ENCODE results near the gene MEGF9.

The MEGF9 gene

DNA sequence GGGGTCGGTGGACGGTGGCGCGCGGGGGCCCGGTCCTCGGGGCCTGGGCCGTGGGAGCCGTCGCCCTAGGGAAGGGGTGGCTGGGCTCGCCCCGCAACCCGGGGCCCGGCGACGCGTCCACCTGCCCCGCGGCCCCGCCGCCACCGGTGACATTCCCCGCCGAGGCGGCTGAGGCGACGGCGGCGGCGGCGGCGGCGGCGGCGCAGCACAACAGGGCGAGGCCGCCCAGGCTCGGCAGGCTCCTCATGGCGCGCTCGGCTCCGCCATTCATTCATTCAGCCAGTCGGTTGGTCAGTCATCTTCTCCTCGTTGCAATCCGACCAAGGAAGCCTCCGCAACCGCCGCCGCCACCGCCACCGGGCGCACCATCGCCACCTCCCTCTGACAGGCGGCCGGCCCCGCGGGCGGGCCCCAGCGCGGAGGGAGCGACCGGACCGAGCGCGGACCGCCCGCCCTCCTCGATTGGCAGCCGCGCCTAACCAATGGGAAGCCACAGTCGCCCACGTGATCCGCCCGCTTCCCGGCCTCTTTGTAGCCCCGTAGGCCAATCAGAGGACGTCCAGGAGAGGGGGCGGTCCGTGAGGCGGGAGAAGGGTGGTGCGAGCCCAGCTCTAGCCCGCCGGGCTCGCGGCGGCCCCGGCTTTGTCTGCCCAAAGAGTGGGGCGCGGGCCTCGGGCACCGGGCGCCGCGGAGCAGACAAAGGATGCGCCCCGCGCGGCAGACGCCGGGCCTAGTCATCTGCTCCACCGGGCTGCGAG, at the start of gene MEGF9:
Gene MEGF9, minus strand, starts transcription at position 383 of the 758 bp plus-strand sequence. Its CDS starts 112 bp downstream, at position 271.
- H3K27ac ChIP-seq = peak within 1 kb of the TSS; percentile 87
- TF ChIP-seq, protein P1, sequence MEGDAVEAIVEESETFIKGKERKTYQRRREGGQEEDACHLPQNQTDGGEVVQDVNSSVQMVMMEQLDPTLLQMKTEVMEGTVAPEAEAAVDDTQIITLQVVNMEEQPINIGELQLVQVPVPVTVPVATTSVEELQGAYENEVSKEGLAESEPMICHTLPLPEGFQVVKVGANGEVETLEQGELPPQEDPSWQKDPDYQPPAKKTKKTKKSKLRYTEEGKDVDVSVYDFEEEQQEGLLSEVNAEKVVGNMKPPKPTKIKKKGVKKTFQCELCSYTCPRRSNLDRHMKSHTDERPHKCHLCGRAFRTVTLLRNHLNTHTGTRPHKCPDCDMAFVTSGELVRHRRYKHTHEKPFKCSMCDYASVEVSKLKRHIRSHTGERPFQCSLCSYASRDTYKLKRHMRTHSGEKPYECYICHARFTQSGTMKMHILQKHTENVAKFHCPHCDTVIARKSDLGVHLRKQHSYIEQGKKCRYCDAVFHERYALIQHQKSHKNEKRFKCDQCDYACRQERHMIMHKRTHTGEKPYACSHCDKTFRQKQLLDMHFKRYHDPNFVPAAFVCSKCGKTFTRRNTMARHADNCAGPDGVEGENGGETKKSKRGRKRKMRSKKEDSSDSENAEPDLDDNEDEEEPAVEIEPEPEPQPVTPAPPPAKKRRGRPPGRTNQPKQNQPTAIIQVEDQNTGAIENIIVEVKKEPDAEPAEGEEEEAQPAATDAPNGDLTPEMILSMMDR (conservative IDR thresholded peaks at IDR 0.05) = no peak

DNA sequence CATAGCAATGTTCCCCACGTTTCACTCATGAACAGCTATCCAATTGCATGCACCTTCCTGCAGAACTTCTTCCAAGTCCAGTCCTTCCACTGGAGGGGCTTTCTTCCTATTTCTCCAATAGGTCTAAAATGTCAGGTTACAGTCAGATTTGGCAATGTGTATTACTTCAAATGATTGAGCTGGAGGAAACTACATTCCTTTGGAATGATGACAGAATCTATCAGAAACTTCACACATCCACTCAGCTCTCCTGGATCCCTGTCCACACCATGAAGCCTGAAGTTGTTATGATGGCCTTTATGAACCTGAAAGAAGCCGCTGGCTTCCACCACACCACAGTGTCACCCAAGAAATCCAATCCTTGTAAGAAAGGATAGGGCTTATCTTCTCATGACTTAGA, 46.7 kb upstream of the MEGF9 start:
- H3K27ac ChIP-seq = no peak overlapping the region
- TF ChIP-seq, protein P1 (conservative IDR thresholded peaks at IDR 0.05) = no peak

DNA sequence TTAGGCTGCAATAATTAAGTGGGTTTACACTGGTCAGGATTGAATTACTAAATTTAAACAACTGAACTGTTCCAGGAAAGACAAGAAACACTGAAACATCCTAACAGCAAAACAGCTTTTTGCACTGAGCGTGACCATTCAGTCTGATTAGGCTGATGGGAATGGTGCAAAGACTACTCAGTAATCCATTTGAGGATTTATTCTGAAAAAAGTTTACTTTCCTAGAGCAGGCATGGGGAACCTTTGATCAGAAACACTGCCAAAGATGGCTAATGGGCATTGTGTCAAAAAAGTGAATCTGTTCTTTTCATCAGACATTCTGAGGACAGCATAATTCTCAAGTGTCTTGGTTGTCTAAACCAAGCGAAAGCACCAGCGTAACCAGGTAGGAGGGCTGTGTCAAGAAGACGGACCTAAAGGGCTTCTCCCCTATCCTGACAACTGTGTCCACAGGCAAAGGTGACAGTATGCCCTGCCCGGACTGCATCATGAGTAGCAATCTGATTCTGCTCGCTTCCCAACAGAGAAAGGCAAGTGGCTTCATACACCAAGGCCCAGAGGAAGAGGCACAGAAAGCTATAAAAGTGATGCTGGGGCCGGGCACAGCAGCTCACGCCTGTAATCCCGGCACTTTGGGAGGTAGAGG, 45.6 kb upstream of the MEGF9 start:
- no peak overlapping the region for H3K27ac ChIP-seq
- TF ChIP-seq, protein P1 (conservative IDR thresholded peaks at IDR 0.05) = no peak

DNA sequence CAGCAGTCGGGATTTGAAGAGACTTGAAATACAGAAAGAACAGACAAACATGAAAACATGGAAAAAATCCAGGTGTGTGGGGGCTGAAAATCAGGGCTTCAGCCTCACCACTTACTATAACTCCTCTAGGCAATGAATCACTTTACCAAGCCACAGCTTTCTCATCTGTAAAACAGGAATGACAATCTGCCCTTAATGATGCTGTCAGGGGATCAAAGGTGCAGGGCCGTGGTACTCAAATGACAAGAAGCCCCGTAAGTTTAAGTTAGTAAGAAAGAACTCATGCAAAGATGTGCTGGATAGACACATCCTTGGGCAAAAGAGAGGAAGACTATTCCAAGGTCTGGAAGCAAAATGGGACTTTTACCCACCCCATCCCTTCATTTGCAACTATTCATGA, 44.3 kb upstream of the MEGF9 start:
- TF ChIP-seq, protein P1 (conservative IDR thresholded peaks at IDR 0.05) = no peak
- peak overlapping the region; percentile 52 for H3K27ac ChIP-seq

DNA sequence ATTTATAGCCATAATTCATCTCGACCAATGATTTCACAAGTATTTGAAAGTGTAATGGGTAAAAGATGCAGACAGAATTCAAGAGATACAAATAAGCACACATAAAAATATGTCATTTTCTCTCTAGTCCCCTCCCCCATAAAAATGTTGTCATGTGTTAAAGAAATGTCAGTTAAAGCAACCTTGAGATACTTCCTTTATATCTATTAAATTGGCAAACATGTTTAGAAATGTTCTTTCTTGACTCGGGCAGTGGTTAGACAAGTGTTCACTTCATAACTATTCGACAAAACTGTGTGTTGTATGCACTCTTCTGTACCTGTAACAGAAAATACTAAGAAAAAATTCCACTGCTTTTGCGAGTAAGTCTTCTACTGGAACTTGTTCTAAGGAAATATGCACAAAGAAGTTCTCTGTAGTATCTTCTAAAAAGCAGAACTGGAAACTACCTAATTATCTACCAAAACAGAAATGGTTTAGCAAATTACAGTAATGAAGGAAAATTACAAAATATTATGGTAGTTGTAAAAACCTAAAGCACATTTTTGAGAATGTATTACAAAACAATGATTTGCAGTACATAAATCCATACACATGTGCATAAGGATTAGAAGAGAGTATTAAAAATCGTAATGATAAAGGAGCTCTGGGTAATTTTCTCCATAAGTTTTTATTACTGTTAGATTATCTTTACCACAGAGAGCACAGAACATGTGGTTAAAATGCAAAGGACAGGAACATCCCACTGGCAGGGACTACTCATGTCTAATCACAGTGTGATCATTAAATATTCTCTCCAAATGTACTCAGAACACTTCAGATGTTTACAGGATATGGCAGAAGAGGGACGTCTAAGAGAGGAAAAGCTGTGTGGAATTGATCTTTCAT, 43.0 kb upstream of the MEGF9 start:
- TF ChIP-seq, protein P1 (conservative IDR thresholded peaks at IDR 0.05) = no peak
- H3K27ac ChIP-seq = peak overlapping the region; percentile 52

DNA sequence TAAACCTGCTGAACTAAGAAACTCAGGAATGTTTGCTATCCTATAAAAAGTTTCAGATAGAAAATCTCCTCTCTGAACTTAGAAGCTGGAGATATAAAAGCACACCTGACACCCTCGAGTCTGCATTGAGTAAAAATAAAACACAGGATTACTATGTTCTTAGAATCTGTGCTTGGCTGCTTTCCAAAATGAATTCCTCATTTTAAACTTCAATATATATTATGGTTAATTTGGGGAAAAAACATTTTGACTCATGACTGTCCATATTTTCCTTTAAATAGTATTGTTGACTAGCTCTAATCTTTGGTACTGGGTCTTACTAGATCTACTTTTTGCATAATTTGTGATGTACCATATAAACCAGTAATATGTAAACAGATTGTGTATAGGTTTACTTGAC, 42.3 kb upstream of the MEGF9 start:
- TF ChIP-seq, protein P1 (conservative IDR thresholded peaks at IDR 0.05) = no peak
- peak overlapping the region; percentile 52 for H3K27ac ChIP-seq
